BE2C (cell line): ENCODE data around the gene BCAR3.
A peak's percentile ranks its signal among the peaks of the same experiment; 100 is the strongest.
"Not testable (repeated sequence)": the region's sequence is repeated elsewhere in the genome, so short reads cannot be mapped to it uniquely, and the experiment has no call there.

Experiments
- DNase-seq: peaks from one replicate; pipeline ENCODE4 v3.0.0-alpha.2; 2020
- H3K27me3 ChIP-seq: fragments of 250-450 bp; sonication (Bioruptor Pico); 2 replicates; pipeline ENCODE4 v1.5.1; 2020; ENCODE audit warnings: mild to moderate bottlenecking
- H3K36me3 ChIP-seq: fragments of 250-450 bp; sonication (Bioruptor Pico); 2 replicates; pipeline ENCODE4 v1.5.1; 2020; ENCODE audit warnings: mild to moderate bottlenecking
- H3K4me1 ChIP-seq: fragments of 250-450 bp; sonication (Bioruptor Pico); 2 replicates; pipeline ENCODE4 v1.5.1; 2020
- H3K4me3 ChIP-seq: 2 replicates; pipeline ENCODE4 v1.5.1; 2011; ENCODE audit warnings: low read depth, low read length
- H3K9me3 ChIP-seq: fragments of 250-450 bp; sonication (Bioruptor Pico); 2 replicates; pipeline ENCODE4 v1.5.1; 2020
- CTCF ChIP-seq: IDR thresholded peaks from 2 replicates; pipeline ENCODE4 v1.5.1; 2012; ENCODE audit warnings: mild to moderate bottlenecking, low read depth, low read length

BCAR3 gene

GRCh38 chr1:93556291-93556690, 125.3 kb downstream of the BCAR3 start:
- Histone ChIP-seq H3K36me3 (peaks cover 4% of the 10 kb centered on the region; the same call in 1 of the 2 replicates), H3K4me1 (no peaks in the 10 kb centered on the region), H3K9me3 (no peaks in the 10 kb centered on the region), H3K4me3 (no peak overlapping the region), H3K27me3 (no peaks in the 10 kb centered on the region)
- peak; percentile 34 for DNase-seq
- TF ChIP-seq CTCF = no peak

DNA sequence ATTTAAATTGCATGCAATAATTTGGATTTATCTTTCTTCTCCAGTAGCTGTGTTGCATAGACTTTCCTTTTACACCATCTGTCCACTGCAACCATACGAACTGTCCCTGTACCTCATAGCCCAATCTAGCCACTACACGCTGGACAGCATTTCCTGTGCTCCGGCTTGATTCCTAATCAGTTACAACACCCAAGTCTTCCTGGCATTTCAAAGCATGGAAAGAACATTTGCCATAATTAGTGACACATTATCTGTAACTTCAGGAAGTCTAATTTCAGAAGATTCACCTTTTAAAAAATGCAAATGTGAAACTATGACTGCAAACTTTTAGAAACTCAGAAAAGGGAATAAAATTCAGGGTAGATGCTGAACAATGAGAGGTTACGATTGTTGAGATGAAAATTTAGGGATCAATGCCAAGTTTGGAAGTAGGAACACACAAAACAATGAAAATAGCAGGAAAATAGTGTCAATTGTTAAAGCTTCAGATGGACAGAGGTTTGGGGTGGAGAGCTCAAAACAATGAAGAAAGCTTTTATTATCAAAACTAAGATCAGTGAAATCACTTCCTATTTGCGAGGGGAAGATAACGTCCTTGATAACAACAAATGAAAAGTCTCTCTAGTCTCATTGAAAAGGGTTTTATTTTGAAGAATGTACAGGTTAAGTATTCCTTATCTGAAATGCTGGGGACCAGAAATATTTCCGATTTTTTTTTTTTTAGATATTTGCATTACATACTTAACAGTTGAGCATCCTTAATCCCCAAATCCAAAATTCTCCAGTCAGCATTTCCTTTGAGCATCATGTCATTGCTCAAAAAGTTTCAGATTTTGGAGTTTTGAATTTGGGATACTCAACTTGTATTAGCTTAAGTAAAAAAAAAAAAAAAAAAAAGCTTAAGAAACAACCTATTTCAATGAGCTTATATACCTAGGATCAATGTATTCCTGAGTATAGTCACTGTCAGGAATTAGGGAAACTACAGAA, 126.5 kb downstream of the BCAR3 start:
- Histone ChIP-seq H3K4me3 (no peak overlapping the region), H3K36me3 (0 out of 2 replicates have a peak, but pooled peaks cover 3% of the 10 kb centered on the region), H3K9me3 (no peaks in the 10 kb centered on the region), H3K27me3 (no peaks in the 10 kb centered on the region), H3K4me1 (no peaks in the 10 kb centered on the region)
- DNase-seq = no peak
- TF ChIP-seq CTCF = no peak

DNA sequence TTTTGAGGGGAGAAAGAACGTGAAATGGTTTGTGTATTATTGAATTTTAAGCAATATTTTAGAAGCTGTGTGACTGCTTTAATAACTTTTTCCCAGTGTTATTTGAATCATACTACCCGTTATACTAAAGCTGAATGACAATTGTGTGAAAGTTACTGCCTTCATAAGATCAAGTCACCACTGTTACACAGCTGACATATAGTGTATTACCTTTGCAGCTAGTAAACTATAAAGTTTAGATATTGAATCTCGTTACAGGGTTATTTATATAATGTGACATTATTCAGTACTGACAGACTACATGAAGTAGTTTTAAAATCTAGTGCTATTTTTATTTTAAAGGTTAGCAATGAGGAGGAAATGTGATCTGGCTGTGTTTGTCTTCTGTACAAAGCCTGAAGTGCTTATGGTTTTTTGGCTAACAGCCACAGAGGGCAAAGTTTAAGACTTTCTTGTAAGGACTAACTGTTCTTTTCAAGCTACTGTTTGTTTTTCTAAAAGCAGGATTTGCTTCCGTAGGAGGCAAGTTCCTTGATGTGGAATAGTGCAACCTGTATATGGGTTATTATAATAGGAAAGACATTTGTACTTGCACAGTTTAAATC, 127.6 kb downstream of the BCAR3 start:
- not testable (repeated sequence) for DNase-seq, H3K4me1 ChIP-seq, H3K9me3 ChIP-seq, H3K4me3 ChIP-seq, H3K36me3 ChIP-seq, H3K27me3 ChIP-seq

- no peak for TF ChIP-seq CTCF
- no peaks in the 10 kb centered on the region for H3K4me1 ChIP-seq
- DNase-seq = no peak
- no peaks in the 10 kb centered on the region for H3K36me3 ChIP-seq
- no peaks in the 10 kb centered on the region for H3K9me3 ChIP-seq
- H3K4me3 ChIP-seq = no peak overlapping the region
- H3K27me3 ChIP-seq = no peaks in the 10 kb centered on the region
Observed at GRCh38 chr1:93552741-93553455, 128.7 kb downstream of the BCAR3 start.

GRCh38 chr1:93549811-93550210, 131.8 kb downstream of the BCAR3 start:
- no peak for DNase-seq
- Histone ChIP-seq H3K27me3 (no peaks in the 10 kb centered on the region), H3K4me1 (no peaks in the 10 kb centered on the region), H3K36me3 (no peaks in the 10 kb centered on the region), H3K9me3 (no peaks in the 10 kb centered on the region), H3K4me3 (no peak overlapping the region)
- TF ChIP-seq CTCF = no peak

- Histone ChIP-seq H3K4me1 (no peaks in the 10 kb centered on the region), H3K9me3 (no peaks in the 10 kb centered on the region), H3K36me3 (no peaks in the 10 kb centered on the region), H3K27me3 (no peaks in the 10 kb centered on the region), H3K4me3 (no peak overlapping the region)
- no peak for DNase-seq
- no peak for TF ChIP-seq CTCF
Observed at GRCh38 chr1:93549131-93549530, 132.5 kb downstream of the BCAR3 start.
